ENCODE data around the gene PEBP1. TPM values are rescaled to one million over a fixed set of nuclear protein-coding genes. Genes with fewer than 3 reads are reported as not detected.

PEBP1 gene
- total and polyA plus RNA-seq, 10 of the 15 experiments (the other 5 are each of a cell fraction or from before 2014, with no cell fraction given) = 79.4 to 415 (median 206) TPM

- no peaks in the 10 kb centered on the region for H3K36me3 ChIP-seq (ENCODE audit: control insufficient read depth in 2 of 2, insufficient read depth in 2 of 2, low read length in 1 of 2)
- intact Hi-C loops (cut with micrococcal nuclease; ENCODE audit: unreplicated experiment) (no loop called here), in situ Hi-C loops (cut with MboI) (loop anchor here (25.0 kb wide), 2 partner anchors 930 to 1430 kb away; no protein-coding TSS in a partner anchor)
- H3K9ac ChIP-seq (ENCODE audit: control insufficient read depth, insufficient read depth, low read length) = no peak overlapping the region
- no peak overlapping the region for H3K27ac ChIP-seq (ENCODE audit: control insufficient read depth, insufficient read depth)
- no peak for ATAC-seq
- no peak for DNase-seq (ENCODE audit: low read depth, low spot score)
- no peak for FAIRE-seq
- TF ChIP-seq NFYA (IDR thresholded peaks at IDR 0.05; ENCODE audit: borderline replicate concordance, low read depth, low read length) (no peak), POU2F2 (IDR thresholded peaks at IDR 0.05; ENCODE audit: borderline replicate concordance, low read depth, low read length) (no peak), POLR2AphosphoS5 (IDR thresholded peaks at IDR 0.05; ENCODE audit: low read length) (no peak), JUND (IDR thresholded peaks at IDR 0.05; ENCODE audit: low read depth, low read length) (no peak), RFX5 (IDR thresholded peaks at IDR 0.05; ENCODE audit: low read depth, low read length) (no peak), ASH2L (IDR thresholded peaks at IDR 0.05; ENCODE audit: borderline replicate concordance, low read depth) (no peak), TAF1 (IDR thresholded peaks at IDR 0.05; ENCODE audit: borderline replicate concordance, low read depth, low read length) (no peak), NR2C2 (IDR thresholded peaks at IDR 0.05; ENCODE audit: borderline replicate concordance, control insufficient read depth, insufficient read length, low read depth) (no peak), BCLAF1 (IDR thresholded peaks at IDR 0.05) (no peak), SMC3 (IDR thresholded peaks at IDR 0.05; ENCODE audit: borderline replicate concordance, low read length) (no peak), CEBPB (IDR thresholded peaks at IDR 0.05; ENCODE audit: borderline replicate concordance in 1 of 2, low read depth in 2 of 2, low read length in 2 of 2) (no peak), CREB1 (IDR thresholded peaks at IDR 0.05; ENCODE audit: low read depth) (no peak), ATF7 (IDR thresholded peaks at IDR 0.05; ENCODE audit: low read depth) (no peak), CHD2 (IDR thresholded peaks at IDR 0.05; ENCODE audit: borderline replicate concordance, low read depth, low read length) (no peak)
- TF ChIP-seq, protein P1, sequence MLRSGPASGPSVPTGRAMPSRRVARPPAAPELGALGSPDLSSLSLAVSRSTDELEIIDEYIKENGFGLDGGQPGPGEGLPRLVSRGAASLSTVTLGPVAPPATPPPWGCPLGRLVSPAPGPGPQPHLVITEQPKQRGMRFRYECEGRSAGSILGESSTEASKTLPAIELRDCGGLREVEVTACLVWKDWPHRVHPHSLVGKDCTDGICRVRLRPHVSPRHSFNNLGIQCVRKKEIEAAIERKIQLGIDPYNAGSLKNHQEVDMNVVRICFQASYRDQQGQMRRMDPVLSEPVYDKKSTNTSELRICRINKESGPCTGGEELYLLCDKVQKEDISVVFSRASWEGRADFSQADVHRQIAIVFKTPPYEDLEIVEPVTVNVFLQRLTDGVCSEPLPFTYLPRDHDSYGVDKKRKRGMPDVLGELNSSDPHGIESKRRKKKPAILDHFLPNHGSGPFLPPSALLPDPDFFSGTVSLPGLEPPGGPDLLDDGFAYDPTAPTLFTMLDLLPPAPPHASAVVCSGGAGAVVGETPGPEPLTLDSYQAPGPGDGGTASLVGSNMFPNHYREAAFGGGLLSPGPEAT (IDR thresholded peaks at IDR 0.05; ENCODE audit: low read depth) = no peak
- H3K79me2 ChIP-seq (ENCODE audit: control insufficient read depth, insufficient read depth, low read length) = no peaks in the 10 kb centered on the region
- H2AFZ ChIP-seq (ENCODE audit: control insufficient read depth, low read depth, low read length) = no peak overlapping the region
- BruUV-seq (replicated peaks) = no TSS peak
- POLR2A ChIA-PET = no interaction called here
- 80% methylated on average over 8 of the region's 8 CpGs for WGBS (ENCODE audit: insufficient coverage, insufficient replicate concordance, low lambda C conversion rate, missing lambda C conversion rate)
- no peaks in the 10 kb centered on the region; the same call in 1 of the 2 replicates for H3K4me1 ChIP-seq (ENCODE audit: control insufficient read depth, insufficient read depth, low read length)
- no peaks in the 10 kb centered on the region for H3K9me3 ChIP-seq (replicated peaks; ENCODE audit: control insufficient read depth, insufficient read depth, low read length)
- SMC1A ChIA-PET (ENCODE audit: uncharacterized antibody, unreplicated experiment) = no interaction called here
- no peak overlapping the region for H3K4me3 ChIP-seq
- RAD21 ChIA-PET (ENCODE audit: unreplicated experiment) = no interaction called here
- no peak overlapping the region for H3K4me2 ChIP-seq (ENCODE audit: control insufficient read depth, insufficient read depth)
- H3K27me3 ChIP-seq (replicated peaks in 1 of 2; ENCODE audit: control insufficient read depth in 2 of 2, insufficient read depth in 2 of 2, low read length in 1 of 2) = peaks cover 3 to 6% of the 10 kb centered on the region in 2 experiments; a peak in 2 of 4 replicates
- H4K20me1 ChIP-seq (ENCODE audit: control insufficient read depth, insufficient read depth) = no peaks in the 10 kb centered on the region
- CTCF ChIA-PET = no interaction called here
Observed at GRCh38 chr12:118107694-118108093, 28.2 kb upstream of the PEBP1 start.

Data from GM12878 (cell line).